22Rv1 (cell line): ENCODE data around the gene CACNA1E.

Experiments
- ZFX ChIP-seq: fragments of 450-650 bp; IDR thresholded peaks from 2 replicates; pipeline ENCODE4 v1.6.1; 2017; ENCODE audit warnings: antibody characterized with exemption, borderline replicate concordance
- TF ChIP-seq, protein P1 (sequence below): fragments of 450-650 bp; IDR thresholded peaks from 2 replicates; pipeline ENCODE4 v1.5.1; 2017; ENCODE audit warnings: mild to moderate bottlenecking

- TF ChIP-seq, protein P1, sequence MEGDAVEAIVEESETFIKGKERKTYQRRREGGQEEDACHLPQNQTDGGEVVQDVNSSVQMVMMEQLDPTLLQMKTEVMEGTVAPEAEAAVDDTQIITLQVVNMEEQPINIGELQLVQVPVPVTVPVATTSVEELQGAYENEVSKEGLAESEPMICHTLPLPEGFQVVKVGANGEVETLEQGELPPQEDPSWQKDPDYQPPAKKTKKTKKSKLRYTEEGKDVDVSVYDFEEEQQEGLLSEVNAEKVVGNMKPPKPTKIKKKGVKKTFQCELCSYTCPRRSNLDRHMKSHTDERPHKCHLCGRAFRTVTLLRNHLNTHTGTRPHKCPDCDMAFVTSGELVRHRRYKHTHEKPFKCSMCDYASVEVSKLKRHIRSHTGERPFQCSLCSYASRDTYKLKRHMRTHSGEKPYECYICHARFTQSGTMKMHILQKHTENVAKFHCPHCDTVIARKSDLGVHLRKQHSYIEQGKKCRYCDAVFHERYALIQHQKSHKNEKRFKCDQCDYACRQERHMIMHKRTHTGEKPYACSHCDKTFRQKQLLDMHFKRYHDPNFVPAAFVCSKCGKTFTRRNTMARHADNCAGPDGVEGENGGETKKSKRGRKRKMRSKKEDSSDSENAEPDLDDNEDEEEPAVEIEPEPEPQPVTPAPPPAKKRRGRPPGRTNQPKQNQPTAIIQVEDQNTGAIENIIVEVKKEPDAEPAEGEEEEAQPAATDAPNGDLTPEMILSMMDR: no peak
- no peak for TF ChIP-seq ZFX
Measured at GRCh38 chr1:181754103-181754502, 270.8 kb downstream of the CACNA1E start.
